Prostate gland (tissue), 2 donors: Measurements from ENCODE around the gene C1orf167. TPM values are rescaled to one million over a fixed set of nuclear protein-coding genes. Genes with fewer than 3 reads are reported as not detected.

Experiments used
- DNase-seq: peaks from one replicate; pipeline ENCODE4 v3.0.0-alpha.2; 2019; ENCODE audit warnings: low spot score
- H3K27ac ChIP-seq, 2 donors: fragments of 200-600 bp; sonication (generic); 2 replicates each; pipeline ENCODE4 v1.5.1; 2017 to 2019
- H3K27me3 ChIP-seq: fragments of 200-600 bp; sonication (generic); replicated peaks from 2 replicates; pipeline ENCODE4 v1.5.1; 2019; ENCODE audit not compliant: insufficient read depth
- H3K36me3 ChIP-seq, 2 donors: fragments of 200-600 bp; sonication (generic); 1 replicate in 1 of 2; 2 replicates in 1 of 2; pipeline versions ENCODE4 v1.5.1 to v1.8.1; 2017 to 2019
- H3K4me1 ChIP-seq: fragments of 200-600 bp; sonication (generic); replicated peaks from 2 replicates; pipeline ENCODE4 v1.5.1; 2019
- H3K4me3 ChIP-seq, 2 donors: fragments of 200-600 bp; sonication (generic); 2 replicates each; pipeline ENCODE4 v1.5.1; 2017 to 2019
- H3K9me3 ChIP-seq: fragments of 200-600 bp; sonication (generic); 2 replicates; pipeline ENCODE4 v1.5.1; 2017
- CTCF ChIP-seq, 4 experiments: fragments of 200-600 bp in 2 of 4; fragments of 450-650 bp in 2 of 4; sonication (generic) in 2 of 4; IDR thresholded peaks; 1 replicate in 3 of 4; 2 replicates in 1 of 4; pipeline ENCODE4 v1.5.1; 2016 to 2019; ENCODE audit warnings: antibody characterized with exemption in 4 of 4, mild to moderate bottlenecking in 2 of 4, moderate library complexity in 2 of 4
- POLR2A ChIP-seq: fragments of 450-650 bp; IDR thresholded peaks from one replicate; pipeline ENCODE4 v1.6.1; 2016; ENCODE audit warnings: antibody characterized with exemption, mild to moderate bottlenecking
- POLR2AphosphoS5 ChIP-seq: sonication (generic); formaldehyde crosslinking; IDR thresholded peaks from one replicate; pipeline ENCODE4 v1.6.1; 2017; ENCODE audit warnings: antibody characterized with exemption
- WGBS: methylation state at CpG from one replicate; pipeline ENCODE4 v1.1.5; 2018; 5-methylcytosine and 5-hydroxymethylcytosine counted together
- intact Hi-C: fragments of 100-400 bp; cut with DNase I; formaldehyde crosslinking; loops from one replicate; pipeline ENCODE4 v1.14.2; 2022
- total RNA-seq, 2 donors: library from RNA; depleted of rRNA; stranded (reverse); fragments of >200 nt; gene quantifications; one replicate each; pipeline ENCODE4 v1.1.0, GENCODE V29; 2016

The C1orf167 gene
- total RNA-seq, 2 donors from 2014 or later = 10.0 TPM; not detected in 1

GRCh38 chr1:11767922-11768704, 6.1 kb downstream of the C1orf167 start:
- no peak overlapping the region for H3K27ac ChIP-seq
- H3K9me3 ChIP-seq = no peaks in the 10 kb centered on the region
- no peak for TF ChIP-seq CTCF (IDR thresholded peaks at IDR 0.05)
- no peak for TF ChIP-seq POLR2AphosphoS5
- TF ChIP-seq POLR2A = no peak
- no peaks in the 10 kb centered on the region for H3K27me3 ChIP-seq
- H3K4me1 ChIP-seq = no peaks in the 10 kb centered on the region
- DNase-seq = no peak
- no peak overlapping the region for H3K4me3 ChIP-seq
- 79% methylated on average over 16 of the region's 16 CpGs for WGBS
- intact Hi-C loops = no loop called here
- no peaks in the 10 kb centered on the region for H3K36me3 ChIP-seq

GRCh38 chr1:11768821-11769220, 6.8 kb downstream of the C1orf167 start:
- 70% methylated on average over 4 of the region's 4 CpGs for WGBS
- no peaks in the 10 kb centered on the region for H3K36me3 ChIP-seq
- DNase-seq = no peak
- H3K27me3 ChIP-seq = no peaks in the 10 kb centered on the region
- no peak overlapping the region for H3K4me3 ChIP-seq
- TF ChIP-seq POLR2A = no peak
- no peak for TF ChIP-seq CTCF (IDR thresholded peaks at IDR 0.05)
- no peak for TF ChIP-seq POLR2AphosphoS5
- no peak overlapping the region for H3K27ac ChIP-seq
- intact Hi-C loops = no loop called here
- no peaks in the 10 kb centered on the region for H3K9me3 ChIP-seq
- no peaks in the 10 kb centered on the region for H3K4me1 ChIP-seq

GRCh38 chr1:11769274-11769673, 7.3 kb downstream of the C1orf167 start:
- H3K4me3 ChIP-seq = no peak overlapping the region
- no peaks in the 10 kb centered on the region for H3K9me3 ChIP-seq
- no peak for DNase-seq
- intact Hi-C loops = no loop called here
- no peaks in the 10 kb centered on the region for H3K4me1 ChIP-seq
- no peak overlapping the region for H3K27ac ChIP-seq
- 80% methylated on average over 4 of the region's 4 CpGs for WGBS
- TF ChIP-seq CTCF (IDR thresholded peaks at IDR 0.05) = no peak
- no peak for TF ChIP-seq POLR2AphosphoS5
- TF ChIP-seq POLR2A = no peak
- H3K36me3 ChIP-seq = no peaks in the 10 kb centered on the region
- no peaks in the 10 kb centered on the region for H3K27me3 ChIP-seq

- intact Hi-C loops = no loop called here
- no peaks in the 10 kb centered on the region for H3K36me3 ChIP-seq
- TF ChIP-seq POLR2A = no peak
- no peak for TF ChIP-seq POLR2AphosphoS5
- TF ChIP-seq CTCF (IDR thresholded peaks at IDR 0.05) = no peak
- no peak for DNase-seq
- H3K27ac ChIP-seq = no peak overlapping the region
- no peaks in the 10 kb centered on the region for H3K27me3 ChIP-seq
- no peaks in the 10 kb centered on the region for H3K4me1 ChIP-seq
- no peak overlapping the region for H3K4me3 ChIP-seq
- no peaks in the 10 kb centered on the region for H3K9me3 ChIP-seq
Measured at GRCh38 chr1:11770011-11770410, 8.0 kb downstream of the C1orf167 start.

GRCh38 chr1:11771481-11772043, 9.6 kb downstream of the C1orf167 start:
- Histone ChIP-seq H3K9me3 (no peaks in the 10 kb centered on the region), H3K27ac (no peak overlapping the region), H3K36me3 (no peaks in the 10 kb centered on the region), H3K27me3 (no peaks in the 10 kb centered on the region), H3K4me3 (no peak overlapping the region), H3K4me1 (no peaks in the 10 kb centered on the region)
- no peak for DNase-seq
- intact Hi-C loops = no loop called here
- no peak for TF ChIP-seq CTCF (IDR thresholded peaks at IDR 0.05)
- no peak for TF ChIP-seq POLR2A
- no peak for TF ChIP-seq POLR2AphosphoS5
- 78% methylated on average over 11 of the region's 11 CpGs for WGBS
